Neutrophil (primary cell): Measurements from ENCODE around the gene PACC1.

ENCODE experiments used
- H3K27ac ChIP-seq: fragments of 200-600 bp; sonication (generic); 2 replicates; pipeline ENCODE4 v1.5.1; 2016; ENCODE audit warnings: mild to moderate bottlenecking, moderate library complexity
- H3K27me3 ChIP-seq: fragments of 200-600 bp; sonication (generic); 2 replicates; pipeline ENCODE4 v1.6.0; 2016; ENCODE audit warnings: mild to moderate bottlenecking
- H3K36me3 ChIP-seq: fragments of 200-600 bp; sonication (generic); 2 replicates; pipeline ENCODE4 v1.5.1; 2017
- H3K4me1 ChIP-seq, 2 experiments: fragments of 200-600 bp in 1 of 2; sonication (generic) in 1 of 2; 1 replicate in 1 of 2; 2 replicates in 1 of 2; pipeline versions ENCODE4 v1.5.1 to v1.6.1; 2013 to 2016; ENCODE audit warnings: low read depth in 1 of 2, low read length in 1 of 2, mild to moderate bottlenecking in 1 of 2, moderate library complexity in 1 of 2; ENCODE audit not compliant: control insufficient read depth in 1 of 2, insufficient read depth in 1 of 2
- H3K4me3 ChIP-seq, 2 experiments: fragments of 200-600 bp in 1 of 2; sonication (generic) in 1 of 2; 1 replicate in 1 of 2; 2 replicates in 1 of 2; pipeline ENCODE4 v1.5.1; 2013 to 2016; ENCODE audit warnings: low read depth in 1 of 2, low read length in 1 of 2, mild to moderate bottlenecking in 1 of 2, moderate library complexity in 1 of 2
- H3K9me3 ChIP-seq: fragments of 200-600 bp; sonication (generic); 2 replicates; pipeline ENCODE4 v1.5.1; 2016
- TF ChIP-seq, protein P1 (sequence below): fragments of 200-600 bp; sonication (generic); IDR thresholded peaks from 2 replicates; pipeline ENCODE4 v1.5.1; 2016; ENCODE audit warnings: antibody characterized with exemption

PACC1 gene

DNA sequence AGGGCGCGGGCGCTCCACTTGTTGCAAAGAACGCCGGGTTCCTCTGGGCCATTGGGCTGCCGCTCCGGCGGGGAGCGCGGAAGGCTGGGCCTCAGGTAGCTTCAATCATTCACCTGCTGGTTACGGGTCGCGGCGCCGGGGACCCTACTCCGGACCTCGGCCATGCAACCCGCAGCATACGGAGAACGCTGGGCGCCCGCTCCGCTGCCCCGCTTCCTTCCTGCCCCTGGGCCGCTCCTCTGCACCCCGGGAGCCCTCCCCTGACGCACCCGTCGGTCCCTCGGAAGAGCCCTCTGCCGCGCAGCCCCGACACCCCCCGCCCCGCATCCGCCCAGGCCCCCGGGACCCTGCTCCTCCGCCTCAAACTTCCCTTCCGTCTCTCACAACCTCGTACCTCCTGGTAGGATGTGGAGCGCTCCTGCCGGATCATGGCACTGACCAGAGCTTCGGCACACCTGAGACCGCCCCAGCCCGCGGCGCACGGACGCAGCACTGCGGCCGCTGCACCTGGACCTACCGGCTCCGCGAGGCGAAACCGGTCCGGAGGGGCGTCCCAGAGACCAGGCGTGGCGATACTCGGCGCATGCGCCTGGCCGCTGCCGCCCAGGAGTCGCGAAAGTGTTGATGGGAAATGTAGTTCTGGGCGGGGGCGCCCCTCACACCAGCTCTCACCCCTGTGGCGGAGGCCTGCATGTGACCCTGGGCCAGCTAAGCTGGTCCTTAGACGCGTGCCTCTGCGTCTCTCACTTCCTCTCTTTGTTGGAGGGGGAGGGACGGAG lies at the start of gene PACC1:
Gene PACC1, minus strand, starts transcription at position 559 of the 779 bp plus-strand sequence. Its CDS starts 129 bp downstream, at position 430.
- Histone ChIP-seq H3K4me3 (peak within 1 kb of the TSS; percentile 71 to 85), H3K27ac (peak within 1 kb of the TSS; percentile 55), H3K9me3 (no peaks in the 10 kb centered on the region), H3K27me3 (peaks cover 9% of the 10 kb centered on the region), H3K4me1 (peaks cover 8 to 11% of the 10 kb centered on the region in 2 experiments), H3K36me3 (no peaks in the 10 kb centered on the region)
- TF ChIP-seq, protein P1, sequence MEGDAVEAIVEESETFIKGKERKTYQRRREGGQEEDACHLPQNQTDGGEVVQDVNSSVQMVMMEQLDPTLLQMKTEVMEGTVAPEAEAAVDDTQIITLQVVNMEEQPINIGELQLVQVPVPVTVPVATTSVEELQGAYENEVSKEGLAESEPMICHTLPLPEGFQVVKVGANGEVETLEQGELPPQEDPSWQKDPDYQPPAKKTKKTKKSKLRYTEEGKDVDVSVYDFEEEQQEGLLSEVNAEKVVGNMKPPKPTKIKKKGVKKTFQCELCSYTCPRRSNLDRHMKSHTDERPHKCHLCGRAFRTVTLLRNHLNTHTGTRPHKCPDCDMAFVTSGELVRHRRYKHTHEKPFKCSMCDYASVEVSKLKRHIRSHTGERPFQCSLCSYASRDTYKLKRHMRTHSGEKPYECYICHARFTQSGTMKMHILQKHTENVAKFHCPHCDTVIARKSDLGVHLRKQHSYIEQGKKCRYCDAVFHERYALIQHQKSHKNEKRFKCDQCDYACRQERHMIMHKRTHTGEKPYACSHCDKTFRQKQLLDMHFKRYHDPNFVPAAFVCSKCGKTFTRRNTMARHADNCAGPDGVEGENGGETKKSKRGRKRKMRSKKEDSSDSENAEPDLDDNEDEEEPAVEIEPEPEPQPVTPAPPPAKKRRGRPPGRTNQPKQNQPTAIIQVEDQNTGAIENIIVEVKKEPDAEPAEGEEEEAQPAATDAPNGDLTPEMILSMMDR: no peak

DNA sequence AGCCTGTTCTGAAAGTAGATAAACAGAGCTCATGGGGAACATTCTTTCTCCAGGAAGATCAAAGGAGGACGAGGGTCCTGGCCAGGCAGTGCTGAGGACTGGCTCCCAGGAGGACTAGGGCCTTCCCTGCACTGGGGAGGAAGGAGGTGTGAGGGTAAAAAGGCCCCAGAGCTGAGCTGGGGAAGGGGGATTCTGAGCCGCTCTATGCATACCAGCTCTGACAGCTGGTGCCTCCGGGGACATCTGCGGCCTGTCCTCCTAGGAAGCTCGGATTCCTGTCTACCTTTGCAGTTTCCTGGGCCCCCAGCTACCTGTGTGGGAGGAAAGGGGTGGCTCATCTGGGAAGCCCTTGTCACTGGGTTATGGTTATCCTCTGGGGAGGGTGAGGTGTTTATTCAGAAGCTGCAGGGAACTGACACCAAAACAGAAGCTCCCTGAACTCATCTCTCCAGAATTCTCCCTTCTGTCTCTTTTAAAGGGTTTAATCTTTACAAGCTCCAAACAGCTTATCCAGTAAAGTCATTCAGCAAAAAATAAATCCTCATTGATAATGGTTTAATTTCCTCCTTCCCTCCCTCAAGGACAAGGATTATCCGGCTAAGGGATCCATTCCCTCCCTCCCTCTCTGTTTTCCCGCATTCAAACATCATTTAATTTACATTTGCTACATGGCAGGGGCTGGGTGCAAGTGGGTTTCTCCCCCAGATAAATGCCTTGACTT lies 49.0 kb upstream of the PACC1 start:
- Histone ChIP-seq H3K9me3 (no peaks in the 10 kb centered on the region), H3K4me1 (no peaks in the 10 kb centered on the region), H3K36me3 (no peaks in the 10 kb centered on the region), H3K4me3 (no peak overlapping the region), H3K27me3 (no peaks in the 10 kb centered on the region), H3K27ac (no peak overlapping the region)
- TF ChIP-seq, protein P1: no peak

DNA sequence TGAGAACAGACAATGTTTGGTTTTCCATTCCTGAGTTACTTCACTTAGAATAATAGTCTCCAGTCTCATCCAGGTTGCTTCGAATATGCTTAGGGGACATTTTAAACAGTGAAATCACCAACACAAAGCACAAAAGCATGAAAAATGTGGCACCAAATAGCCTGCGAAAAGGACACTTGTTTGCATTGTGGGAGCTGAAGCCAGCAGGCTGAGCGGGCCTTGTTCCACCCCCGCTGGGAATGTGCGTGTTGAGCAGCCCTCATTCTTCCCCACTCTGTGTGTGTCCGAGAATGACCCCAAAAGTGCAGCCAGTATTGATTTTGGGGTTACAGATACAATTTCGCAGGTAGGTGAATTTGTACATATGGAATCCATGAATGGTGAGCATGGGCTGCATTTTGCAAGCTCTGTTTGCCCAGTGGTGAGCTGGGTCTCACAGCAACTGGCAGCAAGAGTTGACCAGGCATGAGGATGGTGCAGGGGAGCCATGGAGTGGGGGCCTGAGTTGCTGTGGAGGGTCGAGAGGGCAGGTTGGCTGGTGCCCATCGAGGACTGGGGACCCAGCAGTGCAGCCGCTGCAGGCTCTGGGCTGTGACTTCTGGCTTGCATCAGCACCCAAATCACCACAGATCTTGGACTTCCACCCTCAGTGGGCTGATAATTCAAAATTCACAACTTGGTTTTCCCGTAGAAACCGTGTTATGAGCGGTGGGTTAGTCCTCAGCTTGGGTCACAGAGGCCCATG lies 47.4 kb upstream of the PACC1 start:
- Histone ChIP-seq H3K4me3 (no peak overlapping the region), H3K27ac (no peak overlapping the region), H3K36me3 (no peaks in the 10 kb centered on the region), H3K27me3 (no peaks in the 10 kb centered on the region), H3K4me1 (no peaks in the 10 kb centered on the region), H3K9me3 (no peaks in the 10 kb centered on the region)
- TF ChIP-seq, protein P1: no peak

DNA sequence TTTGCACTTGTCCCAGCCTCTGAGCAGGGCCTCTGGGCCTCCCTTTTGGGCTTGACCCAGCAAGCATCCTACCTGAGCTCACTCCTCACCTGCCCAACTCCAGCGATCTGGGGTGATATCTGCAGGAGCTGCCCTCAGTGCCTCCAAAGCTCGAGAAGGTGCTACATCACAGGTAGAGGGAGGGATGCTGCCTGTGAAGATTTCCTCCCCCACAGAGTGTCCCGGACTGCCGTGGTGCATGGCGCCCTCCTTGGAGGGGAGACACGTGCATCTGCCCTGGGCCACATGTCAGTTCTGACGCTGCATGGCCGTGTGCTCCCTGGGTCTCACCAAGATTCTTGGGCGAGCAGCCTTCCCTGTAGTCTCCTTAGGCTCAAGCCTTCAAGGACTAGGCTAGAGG lies 45.7 kb upstream of the PACC1 start:
- Histone ChIP-seq H3K27me3 (no peaks in the 10 kb centered on the region), H3K4me3 (no peak overlapping the region), H3K4me1 (peaks cover 0 to 4% of the 10 kb centered on the region in 2 experiments), H3K36me3 (no peaks in the 10 kb centered on the region), H3K27ac (no peak overlapping the region), H3K9me3 (no peaks in the 10 kb centered on the region)
- TF ChIP-seq, protein P1: no peak

DNA sequence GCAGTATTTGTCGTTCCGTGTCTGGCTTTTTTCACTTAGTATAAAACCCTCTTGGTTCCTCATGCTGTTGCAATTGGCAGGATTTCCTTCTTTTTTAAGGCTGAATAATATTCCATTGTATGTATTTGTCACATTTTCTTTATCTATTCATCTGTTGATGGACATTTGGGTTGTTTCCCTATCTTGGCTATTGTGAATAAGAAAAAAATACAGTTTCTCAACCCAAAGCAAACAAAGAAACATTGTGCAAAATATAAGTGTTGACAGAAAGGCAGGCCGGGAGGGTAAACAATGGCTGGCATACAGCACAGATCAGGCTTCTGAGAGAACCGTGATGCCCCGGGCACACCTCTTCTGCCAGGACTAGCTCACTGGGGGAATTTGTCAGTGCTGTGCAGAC lies 45.0 kb upstream of the PACC1 start:
- TF ChIP-seq, protein P1: no peak
- H3K27ac ChIP-seq: no peak overlapping the region
- H3K4me1 ChIP-seq: peaks cover 0 to 4% of the 10 kb centered on the region in 2 experiments
- H3K9me3 ChIP-seq: no peaks in the 10 kb centered on the region
- no peak overlapping the region for H3K4me3 ChIP-seq
- no peaks in the 10 kb centered on the region for H3K27me3 ChIP-seq
- H3K36me3 ChIP-seq: no peaks in the 10 kb centered on the region
